HEK293T (cell line): ENCODE data around the gene R3HDM1.

Experiments used
- ARNT ChIP-seq: fragments of 450-650 bp; IDR thresholded peaks from 2 replicates; pipeline ENCODE4 v1.6.1; 2017; ENCODE audit warnings: mild to moderate bottlenecking
- BHLHE40 ChIP-seq: fragments of 450-650 bp; IDR thresholded peaks from 2 replicates; pipeline ENCODE4 v1.6.1; 2016; ENCODE audit warnings: mild to moderate bottlenecking, moderate library complexity, borderline replicate concordance
- FOXA1 ChIP-seq: fragments of 450-650 bp; IDR thresholded peaks from 2 replicates; pipeline ENCODE4 v1.6.1; 2016; ENCODE audit warnings: mild to moderate bottlenecking
- FOXK2 ChIP-seq: fragments of 450-650 bp; IDR thresholded peaks from 2 replicates; pipeline ENCODE4 v1.6.1; 2016; ENCODE audit warnings: mild to moderate bottlenecking
- FOXM1 ChIP-seq: fragments of 450-650 bp; IDR thresholded peaks from 2 replicates; pipeline ENCODE4 v1.6.1; 2017; ENCODE audit warnings: mild to moderate bottlenecking, borderline replicate concordance
- HDGF ChIP-seq: fragments of 450-650 bp; IDR thresholded peaks from 2 replicates; pipeline ENCODE4 v1.6.1; 2017; ENCODE audit warnings: antibody characterized with exemption, borderline replicate concordance
- L3MBTL2 ChIP-seq: fragments of 450-650 bp; conservative IDR thresholded peaks from 2 replicates; pipeline ENCODE4 v1.6.1; 2016; ENCODE audit warnings: mild to moderate bottlenecking
- LEF1 ChIP-seq: fragments of 450-650 bp; IDR thresholded peaks from 2 replicates; pipeline ENCODE4 v1.6.1; 2017; ENCODE audit warnings: mild to moderate bottlenecking, borderline replicate concordance
- SP1 ChIP-seq: fragments of 450-650 bp; IDR thresholded peaks from 2 replicates; pipeline ENCODE4 v1.6.1; 2017
- SUZ12 ChIP-seq: fragments of 450-650 bp; IDR thresholded peaks from 2 replicates; pipeline ENCODE4 v1.6.1; 2016; ENCODE audit warnings: mild to moderate bottlenecking
- TARDBP ChIP-seq: fragments of 450-650 bp; IDR thresholded peaks from 2 replicates; pipeline ENCODE4 v1.6.1; 2016
- ZNF384 ChIP-seq: fragments of 450-650 bp; IDR thresholded peaks from 2 replicates; pipeline ENCODE4 v1.6.1; 2016
- TF ChIP-seq, protein P1 (sequence below): fragments of 450-650 bp; IDR thresholded peaks from 2 replicates; pipeline ENCODE4 v1.6.1; 2016

GRCh38 chr2:135546436-135546835 lies 15.2 kb downstream of the R3HDM1 start:
- TF ChIP-seq ZNF384 (no peak), HDGF (no peak), TARDBP (no peak), LEF1 (no peak), SP1 (no peak), FOXM1 (no peak), SUZ12 (no peak), L3MBTL2 (no peak), BHLHE40 (no peak), FOXK2 (no peak), FOXA1 (no peak), ARNT (no peak)
- TF ChIP-seq, protein P1, sequence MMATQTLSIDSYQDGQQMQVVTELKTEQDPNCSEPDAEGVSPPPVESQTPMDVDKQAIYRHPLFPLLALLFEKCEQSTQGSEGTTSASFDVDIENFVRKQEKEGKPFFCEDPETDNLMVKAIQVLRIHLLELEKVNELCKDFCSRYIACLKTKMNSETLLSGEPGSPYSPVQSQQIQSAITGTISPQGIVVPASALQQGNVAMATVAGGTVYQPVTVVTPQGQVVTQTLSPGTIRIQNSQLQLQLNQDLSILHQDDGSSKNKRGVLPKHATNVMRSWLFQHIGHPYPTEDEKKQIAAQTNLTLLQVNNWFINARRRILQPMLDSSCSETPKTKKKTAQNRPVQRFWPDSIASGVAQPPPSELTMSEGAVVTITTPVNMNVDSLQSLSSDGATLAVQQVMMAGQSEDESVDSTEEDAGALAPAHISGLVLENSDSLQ: no peak
